HPDE6-E6E7 (cell line): ENCODE results near the gene CATSPERZ.
"Not testable (repeated sequence)": the region's sequence is repeated elsewhere in the genome, so short reads cannot be mapped to it uniquely, and the experiment has no call there.

ENCODE experiments used
- DNase-seq: peaks from one replicate; pipeline ENCODE4 v3.0.0; 2011; ENCODE audit warnings: missing footprints; ENCODE audit errors: extremely low spot score

CATSPERZ gene

DNA sequence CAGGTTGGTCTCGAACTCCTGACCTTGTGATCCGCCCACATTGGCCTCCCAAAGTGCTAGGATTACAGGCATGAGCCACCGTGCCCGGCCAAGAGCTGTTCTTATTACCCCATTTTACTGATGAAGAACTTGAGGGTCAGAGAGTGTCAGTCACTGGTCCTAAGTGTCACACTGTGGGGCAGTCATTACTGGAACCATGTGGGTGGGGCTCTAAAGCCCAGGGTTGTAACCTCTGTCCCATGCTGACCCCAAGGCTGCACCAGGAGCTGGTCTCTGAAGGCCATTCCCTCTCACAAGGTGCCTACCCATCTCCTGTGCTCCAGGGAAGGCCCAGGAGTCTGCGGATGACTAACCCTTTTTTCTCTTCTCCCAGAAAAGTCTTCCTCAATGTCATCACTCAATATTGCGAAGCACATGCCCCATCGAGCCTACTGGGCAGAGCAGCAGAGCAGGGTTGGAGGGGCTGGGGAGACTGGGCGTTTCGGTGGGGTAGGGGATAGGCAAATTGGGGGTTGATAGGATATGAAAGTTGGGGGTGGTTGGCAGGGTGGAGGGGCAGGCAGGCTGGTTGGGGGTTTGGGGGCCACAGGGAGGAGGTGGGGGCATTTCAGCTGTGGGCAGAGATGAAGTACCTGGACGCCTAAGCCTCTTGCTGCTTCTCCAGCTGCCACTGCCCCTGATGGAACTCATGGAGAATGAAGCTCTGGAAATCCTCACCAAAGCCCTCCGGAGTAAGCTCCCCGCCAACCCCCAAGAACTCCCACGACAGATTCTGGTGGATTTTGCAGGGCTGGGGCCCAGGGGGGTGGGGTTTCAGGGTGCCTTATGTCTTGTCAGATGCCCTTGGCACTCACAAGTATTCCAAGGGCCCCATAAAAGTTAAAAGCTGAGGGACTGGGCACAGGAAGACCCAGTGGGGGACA lies 3.2 kb downstream of the CATSPERZ start:
- DNase-seq: no peak

- DNase-seq: no peak
Measured at GRCh38 chr11:64304032-64304315, 3.8 kb downstream of the CATSPERZ start.

DNA sequence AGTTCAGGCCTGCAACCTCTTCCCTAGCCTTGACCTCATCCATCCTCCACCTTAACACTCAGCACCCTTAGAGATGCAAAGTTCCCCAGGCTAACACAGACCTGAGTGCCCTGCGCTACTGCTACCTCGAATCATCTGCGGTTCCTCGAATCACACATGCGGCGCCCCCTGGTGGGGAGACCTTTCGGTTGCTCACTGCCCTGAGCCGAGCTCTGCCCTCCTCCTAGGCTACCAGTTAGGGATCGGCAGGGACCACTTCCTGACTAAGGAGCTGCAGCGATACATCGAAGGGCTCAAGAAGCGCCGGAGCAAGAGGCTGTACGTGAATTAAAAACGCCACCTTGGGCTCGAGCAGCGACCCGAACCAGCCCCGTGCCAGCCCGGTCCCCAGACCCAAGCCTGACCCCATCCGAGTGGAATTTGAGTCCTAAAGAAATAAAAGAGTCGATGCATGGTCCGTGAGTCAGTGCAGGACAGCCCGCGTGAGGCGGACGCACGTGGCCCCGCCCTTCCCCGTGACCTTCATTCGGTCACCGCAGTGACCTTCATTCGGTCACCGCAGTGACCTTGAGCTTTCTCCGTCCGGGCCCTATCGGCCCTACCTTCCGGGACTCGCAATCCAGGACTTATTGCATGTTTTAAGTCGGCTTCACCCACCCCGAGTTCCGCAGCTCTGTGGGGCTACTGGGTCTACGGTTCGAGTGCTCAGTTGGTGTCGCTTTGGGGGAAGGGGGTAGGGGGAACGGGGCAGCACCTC lies 4.3 kb downstream of the CATSPERZ start:
- DNase-seq: no peak

GRCh38 chr11:64305075-64305690 lies 5.0 kb downstream of the CATSPERZ start, which contains the start of gene ESRRA:
Gene ESRRA (plus strand): TSS chr11:64305524. CDS start chr11:64307180, 1,656 bp downstream.
- peak; percentile 92 for DNase-seq

DNA sequence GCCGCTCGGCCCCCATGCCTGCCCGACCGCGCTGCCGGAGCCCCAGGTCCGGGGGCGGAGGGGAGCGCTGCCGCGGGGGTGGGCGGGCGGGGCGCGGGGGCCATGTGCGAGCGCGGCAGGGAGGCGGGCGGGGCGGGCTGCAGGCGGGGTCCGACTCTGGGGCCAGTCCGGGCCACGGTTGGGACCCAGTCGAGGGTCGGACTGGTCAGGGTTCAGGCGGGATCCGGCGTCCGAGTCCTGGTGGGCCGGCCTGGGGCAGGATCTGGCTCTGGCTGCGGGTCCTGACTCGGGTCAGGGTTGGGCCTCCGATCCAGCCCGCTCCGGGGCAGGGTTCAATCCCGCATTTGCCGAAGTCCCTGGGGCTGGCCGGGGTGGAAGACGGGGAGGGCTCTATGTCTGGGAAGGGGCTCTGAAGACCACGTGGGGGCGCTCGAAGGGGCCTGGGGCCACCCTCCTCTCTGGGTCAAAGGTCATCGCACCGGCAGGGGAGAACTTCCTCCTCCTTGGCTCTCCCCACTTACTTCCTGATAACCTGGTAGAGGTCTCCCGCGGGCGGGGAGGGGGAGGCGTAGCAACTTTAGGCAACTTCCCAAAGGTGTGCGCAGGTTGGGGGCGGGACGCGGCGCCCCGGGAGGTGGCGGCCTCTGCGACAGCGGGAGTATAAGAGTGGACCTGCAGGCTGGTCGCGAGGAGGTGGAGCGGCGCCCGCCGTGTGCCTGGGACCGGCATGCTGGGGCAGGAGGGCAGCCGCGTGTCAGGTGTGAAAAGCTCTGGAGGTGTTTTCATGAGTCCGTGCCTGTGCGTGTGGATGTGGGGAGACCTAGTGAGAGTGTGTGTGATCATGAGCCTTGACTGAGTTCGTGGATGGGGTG lies 5.8 kb downstream of the CATSPERZ start:
- no peak for DNase-seq

DNA sequence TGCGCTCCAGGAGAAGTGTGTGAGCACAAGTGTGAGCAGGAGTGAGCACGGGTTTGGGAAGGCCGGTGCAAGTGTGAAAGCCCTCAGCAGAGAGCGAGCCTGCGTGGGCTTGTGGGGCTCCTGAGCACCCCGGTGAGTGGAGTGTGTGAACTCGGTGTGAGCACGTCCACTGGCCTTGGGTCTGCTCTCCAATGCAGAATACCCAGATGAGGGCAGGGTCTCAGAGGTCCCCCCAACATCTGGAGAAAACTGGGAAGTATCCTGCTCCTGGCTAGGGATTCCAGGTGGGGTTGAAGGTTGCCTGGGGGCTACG lies 6.4 kb downstream of the CATSPERZ start:
- DNase-seq: no peak

DNA sequence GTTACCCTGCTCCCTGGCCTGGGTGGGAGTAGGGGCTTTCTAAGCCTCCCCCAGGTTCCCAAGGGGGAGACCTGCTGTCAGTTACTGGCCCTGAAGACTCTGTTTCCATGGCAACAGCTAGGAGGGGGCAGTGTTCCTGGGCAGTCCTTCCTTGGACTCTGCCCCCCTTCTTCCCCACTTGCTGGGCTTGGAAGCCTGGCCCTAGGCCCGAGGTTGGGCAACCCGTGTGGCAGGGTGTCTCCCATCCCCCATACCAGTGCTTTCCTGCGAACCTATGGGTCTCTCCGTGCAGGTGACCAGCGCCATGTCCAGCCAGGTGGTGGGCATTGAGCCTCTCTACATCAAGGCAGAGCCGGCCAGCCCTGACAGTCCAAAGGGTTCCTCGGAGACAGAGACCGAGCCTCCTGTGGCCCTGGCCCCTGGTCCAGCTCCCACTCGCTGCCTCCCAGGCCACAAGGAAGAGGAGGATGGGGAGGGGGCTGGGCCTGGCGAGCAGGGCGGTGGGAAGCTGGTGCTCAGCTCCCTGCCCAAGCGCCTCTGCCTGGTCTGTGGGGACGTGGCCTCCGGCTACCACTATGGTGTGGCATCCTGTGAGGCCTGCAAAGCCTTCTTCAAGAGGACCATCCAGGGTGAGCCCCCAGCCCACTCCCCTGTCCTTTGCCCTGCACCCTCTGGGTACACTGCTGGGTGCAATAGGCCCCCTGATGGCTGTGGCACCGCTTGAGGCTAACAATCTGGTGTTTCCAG lies 6.9 kb downstream of the CATSPERZ start:
- no peak for DNase-seq

DNA sequence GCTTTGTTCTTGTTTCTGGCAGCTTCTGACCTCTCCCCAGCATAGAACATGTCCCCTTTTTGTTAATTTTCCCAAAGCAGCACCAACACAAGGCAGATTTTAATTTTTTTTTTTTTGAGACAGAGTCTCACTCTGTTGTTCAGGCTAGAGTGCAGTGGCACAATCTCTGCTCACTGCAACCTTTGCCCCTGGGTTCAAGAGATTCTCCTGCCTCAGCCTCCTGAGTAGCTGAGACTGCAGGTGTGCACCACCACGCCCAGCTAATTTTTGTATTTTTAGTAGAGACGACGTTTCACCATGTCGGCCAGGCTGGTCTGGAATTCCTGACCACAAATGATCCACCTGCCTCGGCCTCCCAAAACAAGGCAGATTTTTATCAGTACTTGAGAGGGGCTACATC lies 7.6 kb downstream of the CATSPERZ start:
- DNase-seq: not testable (repeated sequence)

- DNase-seq: no peak
Measured at GRCh38 chr11:64312947-64313346, 12.8 kb downstream of the CATSPERZ start.

DNA sequence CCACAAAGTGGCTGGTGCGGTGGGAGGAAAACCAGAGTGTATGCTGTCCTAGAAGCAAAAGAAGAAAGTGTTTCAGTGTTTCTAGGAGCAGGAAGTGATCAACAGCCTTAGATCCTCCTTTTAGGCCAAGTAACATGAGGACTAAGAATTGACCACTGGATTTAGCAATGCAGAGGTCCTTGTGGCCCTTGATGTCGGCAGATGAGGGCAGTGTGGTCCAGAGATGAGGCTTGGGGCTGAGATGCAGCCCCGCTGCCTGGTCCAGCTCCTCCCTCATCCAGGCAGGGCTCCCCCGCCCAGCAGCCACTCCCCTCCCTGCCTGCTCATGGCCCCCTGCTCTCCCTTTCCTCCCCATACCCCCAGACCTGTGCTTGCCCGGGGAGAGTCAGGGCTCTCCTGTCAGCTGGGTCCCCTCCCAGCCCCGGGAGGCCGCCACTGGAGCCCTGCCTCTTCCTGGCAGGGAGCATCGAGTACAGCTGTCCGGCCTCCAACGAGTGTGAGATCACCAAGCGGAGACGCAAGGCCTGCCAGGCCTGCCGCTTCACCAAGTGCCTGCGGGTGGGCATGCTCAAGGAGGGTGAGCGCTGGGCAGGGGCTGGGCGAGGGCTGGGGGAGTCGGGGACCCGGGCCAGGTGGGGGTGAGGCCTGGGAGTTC lies 13.5 kb downstream of the CATSPERZ start:
- DNase-seq: no peak

- no peak for DNase-seq
Measured at GRCh38 chr11:64314146-64314804, 14.1 kb downstream of the CATSPERZ start.

DNA sequence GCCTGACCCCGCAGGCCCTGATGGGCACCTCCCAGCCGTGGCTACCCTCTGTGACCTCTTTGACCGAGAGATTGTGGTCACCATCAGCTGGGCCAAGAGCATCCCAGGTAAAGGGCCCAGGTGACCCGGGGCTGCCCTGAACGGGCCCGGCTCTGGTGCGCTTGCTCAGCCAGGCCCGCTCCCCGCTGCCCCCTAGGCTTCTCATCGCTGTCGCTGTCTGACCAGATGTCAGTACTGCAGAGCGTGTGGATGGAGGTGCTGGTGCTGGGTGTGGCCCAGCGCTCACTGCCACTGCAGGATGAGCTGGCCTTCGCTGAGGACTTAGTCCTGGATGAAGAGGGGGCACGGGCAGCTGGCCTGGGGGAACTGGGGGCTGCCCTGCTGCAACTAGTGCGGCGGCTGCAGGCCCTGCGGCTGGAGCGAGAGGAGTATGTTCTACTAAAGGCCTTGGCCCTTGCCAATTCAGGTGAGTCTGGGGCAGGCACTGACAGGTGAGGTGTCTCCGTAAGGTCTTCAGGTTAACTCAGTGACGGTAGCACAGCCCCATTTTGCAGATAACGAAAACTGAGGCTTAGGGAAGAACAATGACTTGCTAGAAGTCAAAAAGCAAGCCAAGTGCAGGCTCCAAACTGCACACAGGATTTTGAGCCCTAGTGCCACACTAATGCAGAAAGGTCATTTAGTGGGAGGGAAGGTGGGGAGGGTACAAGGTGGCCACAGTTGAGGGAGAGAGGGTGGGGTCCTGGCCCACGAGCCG lies 14.8 kb downstream of the CATSPERZ start:
- no peak for DNase-seq

DNA sequence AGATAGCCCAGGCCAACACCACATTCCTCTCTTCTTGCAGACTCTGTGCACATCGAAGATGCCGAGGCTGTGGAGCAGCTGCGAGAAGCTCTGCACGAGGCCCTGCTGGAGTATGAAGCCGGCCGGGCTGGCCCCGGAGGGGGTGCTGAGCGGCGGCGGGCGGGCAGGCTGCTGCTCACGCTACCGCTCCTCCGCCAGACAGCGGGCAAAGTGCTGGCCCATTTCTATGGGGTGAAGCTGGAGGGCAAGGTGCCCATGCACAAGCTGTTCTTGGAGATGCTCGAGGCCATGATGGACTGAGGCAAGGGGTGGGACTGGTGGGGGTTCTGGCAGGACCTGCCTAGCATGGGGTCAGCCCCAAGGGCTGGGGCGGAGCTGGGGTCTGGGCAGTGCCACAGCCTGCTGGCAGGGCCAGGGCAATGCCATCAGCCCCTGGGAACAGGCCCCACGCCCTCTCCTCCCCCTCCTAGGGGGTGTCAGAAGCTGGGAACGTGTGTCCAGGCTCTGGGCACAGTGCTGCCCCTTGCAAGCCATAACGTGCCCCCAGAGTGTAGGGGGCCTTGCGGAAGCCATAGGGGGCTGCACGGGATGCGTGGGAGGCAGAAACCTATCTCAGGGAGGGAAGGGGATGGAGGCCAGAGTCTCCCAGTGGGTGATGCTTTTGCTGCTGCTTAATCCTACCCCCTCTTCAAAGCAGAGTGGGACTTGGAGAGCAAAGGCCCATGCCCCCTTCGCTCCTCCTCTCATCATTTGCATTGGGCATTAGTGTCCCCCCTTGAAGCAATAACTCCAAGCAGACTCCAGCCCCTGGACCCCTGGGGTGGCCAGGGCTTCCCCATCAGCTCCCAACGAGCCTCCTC lies 15.7 kb downstream of the CATSPERZ start:
- DNase-seq: not testable (repeated sequence)

DNA sequence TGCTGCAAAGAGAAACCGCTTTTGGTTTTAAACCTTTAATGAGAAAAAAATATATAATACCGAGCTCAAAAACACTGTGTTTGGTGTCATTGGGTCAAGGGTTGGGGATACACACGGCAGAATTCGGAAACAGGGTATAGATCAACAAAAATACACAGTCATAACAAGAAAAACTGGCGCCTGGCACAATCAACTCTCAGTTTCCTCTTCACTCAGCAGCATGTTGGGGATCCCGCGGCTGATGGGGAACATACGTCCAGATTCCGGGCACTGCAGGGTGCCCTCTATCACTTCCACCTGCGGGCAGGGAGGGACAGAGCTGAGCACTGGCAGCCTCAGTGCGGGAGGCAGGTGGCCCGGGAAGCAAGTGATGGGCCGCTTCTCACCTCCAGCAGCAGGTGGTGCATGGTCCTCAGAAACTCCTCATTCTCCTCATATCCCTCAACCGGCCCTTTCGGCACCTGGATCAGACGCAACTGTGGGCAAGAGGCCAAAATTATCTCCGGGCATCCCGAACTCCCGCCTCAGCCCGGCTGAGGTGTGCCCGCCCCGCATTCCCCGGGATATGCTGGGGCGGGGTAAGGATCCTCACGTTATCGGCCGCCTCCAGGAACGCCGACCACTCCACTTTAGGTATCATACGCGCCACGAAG lies 16.6 kb downstream of the CATSPERZ start:
- no peak for DNase-seq

- peak; percentile 94 for DNase-seq
Measured at GRCh38 chr11:64317325-64317960, 17.3 kb downstream of the CATSPERZ start, which contains the start of gene TRMT112. Gene TRMT112 (minus strand): TSS chr11:64317559. CDS start chr11:64317526, 33 bp downstream.

- peak; percentile 92 for DNase-seq
Measured at GRCh38 chr11:64317961-64318765, 18.0 kb downstream of the CATSPERZ start, which contains the start of gene PRDX5. Gene PRDX5 (plus strand): TSS chr11:64318121. CDS start chr11:64318216, 95 bp downstream.
